ENCODE results near the gene PIP5K1B.

DNA sequence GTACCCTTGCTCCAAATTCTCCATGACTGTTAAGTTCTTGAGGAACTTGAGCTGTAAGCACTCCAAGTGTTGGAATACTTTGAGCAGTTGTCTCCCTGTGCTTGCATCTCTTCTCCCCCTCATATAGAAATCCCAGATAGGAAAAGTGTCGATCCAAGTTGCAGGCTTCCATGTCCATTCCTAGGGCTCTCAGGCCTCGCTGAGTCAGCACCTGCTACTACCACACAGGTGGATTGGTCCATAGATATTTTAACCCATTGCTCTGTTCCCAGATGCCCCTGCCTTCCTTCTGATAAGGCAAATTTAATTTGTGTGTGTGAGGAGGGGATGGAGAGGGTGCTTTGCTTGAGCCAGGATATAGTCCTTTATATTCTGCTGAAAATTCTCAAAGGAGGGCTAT lies 95.8 kb downstream of the PIP5K1B start:
- TF ChIP-seq, protein P1, sequence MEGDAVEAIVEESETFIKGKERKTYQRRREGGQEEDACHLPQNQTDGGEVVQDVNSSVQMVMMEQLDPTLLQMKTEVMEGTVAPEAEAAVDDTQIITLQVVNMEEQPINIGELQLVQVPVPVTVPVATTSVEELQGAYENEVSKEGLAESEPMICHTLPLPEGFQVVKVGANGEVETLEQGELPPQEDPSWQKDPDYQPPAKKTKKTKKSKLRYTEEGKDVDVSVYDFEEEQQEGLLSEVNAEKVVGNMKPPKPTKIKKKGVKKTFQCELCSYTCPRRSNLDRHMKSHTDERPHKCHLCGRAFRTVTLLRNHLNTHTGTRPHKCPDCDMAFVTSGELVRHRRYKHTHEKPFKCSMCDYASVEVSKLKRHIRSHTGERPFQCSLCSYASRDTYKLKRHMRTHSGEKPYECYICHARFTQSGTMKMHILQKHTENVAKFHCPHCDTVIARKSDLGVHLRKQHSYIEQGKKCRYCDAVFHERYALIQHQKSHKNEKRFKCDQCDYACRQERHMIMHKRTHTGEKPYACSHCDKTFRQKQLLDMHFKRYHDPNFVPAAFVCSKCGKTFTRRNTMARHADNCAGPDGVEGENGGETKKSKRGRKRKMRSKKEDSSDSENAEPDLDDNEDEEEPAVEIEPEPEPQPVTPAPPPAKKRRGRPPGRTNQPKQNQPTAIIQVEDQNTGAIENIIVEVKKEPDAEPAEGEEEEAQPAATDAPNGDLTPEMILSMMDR (conservative IDR thresholded peaks at IDR 0.05 in 1 of 2, IDR thresholded peaks at IDR 0.05 in 1 of 2; ENCODE audit: low read depth in 1 of 2, low read length in 2 of 2) = no peak
- TF ChIP-seq EZH2 (IDR thresholded peaks at IDR 0.05; ENCODE audit: low read length, missing control alignments) = no peak

All from fibroblast of lung (primary cell).